GM23338 (cell line): ENCODE data around the gene DTX1. TPM values are rescaled to one million over a fixed set of nuclear protein-coding genes. Genes with fewer than 3 reads are reported as not detected.

Experiments
- ATAC-seq: fragments of 200-7000 bp; cut with Tn5 transposase; 3 replicates; pipeline ENCODE4 v1.9.1; 2020
- DNase-seq: peaks from one replicate; pipeline ENCODE4 v3.0.0-alpha.2; 2015; ENCODE audit warnings: low spot score
- H2AFZ ChIP-seq: fragments of 200-600 bp; sonication (generic); 2 replicates; pipeline ENCODE4 v1.8.0; 2016; ENCODE audit warnings: antibody characterized with exemption, mild to moderate bottlenecking, moderate library complexity
- H3F3A ChIP-seq: fragments of 200-600 bp; sonication (generic); replicated peaks from 2 replicates; pipeline ENCODE4 v1.8.0; 2017; ENCODE audit warnings: antibody characterized with exemption, mixed run types, low read depth
- H3K27ac ChIP-seq: fragments of 200-600 bp; sonication (generic); 2 replicates; pipeline ENCODE4 v1.6.1; 2016; ENCODE audit warnings: low read depth
- H3K27me3 ChIP-seq: fragments of 200-600 bp; sonication (generic); 2 replicates; pipeline ENCODE4 v1.8.0; 2016; ENCODE audit warnings: mild to moderate bottlenecking, mixed run types, moderate library complexity; ENCODE audit not compliant: insufficient read depth
- H3K36me3 ChIP-seq: fragments of 200-600 bp; sonication (generic); 2 replicates; pipeline ENCODE4 v1.8.0; 2016; ENCODE audit warnings: mild to moderate bottlenecking; ENCODE audit not compliant: insufficient read depth
- H3K4me1 ChIP-seq: fragments of 200-600 bp; sonication (generic); 2 replicates; pipeline ENCODE4 v1.8.0; 2016; ENCODE audit warnings: mild to moderate bottlenecking, moderate library complexity; ENCODE audit not compliant: insufficient read depth
- H3K4me2 ChIP-seq: fragments of 200-600 bp; sonication (generic); 2 replicates; pipeline ENCODE4 v1.7.1; 2017; ENCODE audit warnings: mixed run types
- H3K4me3 ChIP-seq: fragments of 200-600 bp; sonication (generic); 2 replicates; pipeline ENCODE4 v1.6.1; 2016; ENCODE audit warnings: mixed run types
- H3K79me2 ChIP-seq: fragments of 200-600 bp; sonication (generic); replicated peaks from 2 replicates; pipeline ENCODE4 v1.8.0; 2017; ENCODE audit warnings: mild to moderate bottlenecking; ENCODE audit not compliant: insufficient read depth
- H3K9me2 ChIP-seq: fragments of 200-600 bp; sonication (generic); 2 replicates; pipeline ENCODE4 v1.8.0; 2017; ENCODE audit not compliant: insufficient read depth
- H4K20me1 ChIP-seq: fragments of 200-600 bp; sonication (generic); replicated peaks from 2 replicates; pipeline ENCODE4 v1.8.0; 2017; ENCODE audit warnings: mild to moderate bottlenecking; ENCODE audit not compliant: insufficient read depth
- H3K27ac Mint-ChIP-seq: 2 replicates; pipeline ENCODE4 v1.8.0; 2020; ENCODE audit warnings: inconsistent platforms, mild to moderate bottlenecking, moderate library complexity, mixed read lengths
- H3K27me3 Mint-ChIP-seq: 3 replicates; pipeline ENCODE4 v1.8.0; 2022; ENCODE audit warnings: low read depth, mild to moderate bottlenecking, moderate library complexity, mixed read lengths, inconsistent platforms; ENCODE audit not compliant: insufficient read depth, poor library complexity
- H3K36me3 Mint-ChIP-seq: 3 replicates; pipeline ENCODE4 v1.8.0; 2021; ENCODE audit warnings: low read depth, mild to moderate bottlenecking, inconsistent platforms, moderate library complexity, mixed read lengths
- H3K4me1 Mint-ChIP-seq: 3 replicates; pipeline ENCODE4 v1.8.0; 2020; ENCODE audit warnings: mild to moderate bottlenecking, inconsistent platforms, mixed read lengths
- H3K4me3 Mint-ChIP-seq: 3 replicates; pipeline ENCODE4 v1.8.0; 2021; ENCODE audit warnings: moderate library complexity, mild to moderate bottlenecking, inconsistent platforms, mixed read lengths
- H3K9me3 Mint-ChIP-seq: 3 replicates; pipeline ENCODE4 v1.8.0; 2020; ENCODE audit warnings: moderate library complexity, mild to moderate bottlenecking, inconsistent platforms, mixed read lengths
- EZH2 ChIP-seq: fragments of 200-600 bp; sonication (generic); IDR thresholded peaks from one replicate; pipeline ENCODE4 v1.8.0; 2017; ENCODE audit warnings: antibody characterized with exemption, mild to moderate bottlenecking, low read depth; ENCODE audit not compliant: unreplicated experiment
- EZH2phosphoT487 ChIP-seq: fragments of 200-600 bp; sonication (generic); IDR thresholded peaks from one replicate; pipeline ENCODE4 v1.8.1; 2018; ENCODE audit warnings: antibody characterized with exemption; ENCODE audit not compliant: unreplicated experiment
- JUNB ChIP-seq: IDR thresholded peaks from one replicate; pipeline ENCODE4 v1.6.1; 2016; ENCODE audit warnings: antibody characterized with exemption; ENCODE audit not compliant: unreplicated experiment
- NANOG ChIP-seq: IDR thresholded peaks from 2 replicates; pipeline ENCODE4 v1.6.1; 2016; ENCODE audit warnings: antibody characterized with exemption, borderline replicate concordance
- POLR2AphosphoS5 ChIP-seq: IDR thresholded peaks from 2 replicates; pipeline ENCODE4 v1.6.1; 2016; ENCODE audit warnings: antibody characterized with exemption, low read depth
- STAT1 ChIP-seq: IDR thresholded peaks from one replicate; pipeline ENCODE4 v1.6.1; 2016; ENCODE audit warnings: antibody characterized with exemption; ENCODE audit not compliant: unreplicated experiment
- ZNF114 ChIP-seq: fragments of 250-450 bp; sonication (Bioruptor Pico); IDR thresholded peaks from 2 replicates; pipeline ENCODE4 v1.5.0; 2020; ENCODE audit warnings: mild to moderate bottlenecking, moderate library complexity
- polyA plus RNA-seq: library from polyadenylated mRNA; unstranded; fragments of >200 nt; fragmentation: Nextera tagmentation; extraction: Ambion mirVana; gene quantifications from 2 replicates; pipeline ENCODE4 v1.2.1, GENCODE V29; 2016
- total RNA-seq: library from RNA; depleted of rRNA; stranded (reverse); fragments of >200 nt; shearing (Covaris generic); gene quantifications from 2 replicates; pipeline ENCODE4 v1.2.3, GENCODE V29; 2014
- TF ChIP-seq, protein P1 (sequence below): IDR thresholded peaks from one replicate; pipeline ENCODE4 v1.6.1; 2018; ENCODE audit warnings: antibody characterized with exemption; ENCODE audit not compliant: unreplicated experiment
- TF ChIP-seq, protein P2 (sequence below), 2 experiments: fragments of 200-600 bp in 1 of 2; sonication (generic) in 1 of 2; conservative IDR thresholded peaks; 2 replicates each; pipeline versions ENCODE4 v1.5.1 to v1.6.1; 2016 to 2017; ENCODE audit warnings: antibody characterized with exemption in 2 of 2, low read depth in 2 of 2, mild to moderate bottlenecking in 2 of 2, moderate library complexity in 1 of 2
- TF ChIP-seq, protein P3 (sequence below): fragments of 250-450 bp; sonication (Bioruptor Pico); IDR thresholded peaks from 2 replicates; pipeline ENCODE4 v1.5.0; 2020; ENCODE audit warnings: mild to moderate bottlenecking, moderate library complexity

The DTX1 gene
- total and polyA plus RNA-seq, 2 experiments from 2014 or later: 1.6 to 9.0 TPM

DNA sequence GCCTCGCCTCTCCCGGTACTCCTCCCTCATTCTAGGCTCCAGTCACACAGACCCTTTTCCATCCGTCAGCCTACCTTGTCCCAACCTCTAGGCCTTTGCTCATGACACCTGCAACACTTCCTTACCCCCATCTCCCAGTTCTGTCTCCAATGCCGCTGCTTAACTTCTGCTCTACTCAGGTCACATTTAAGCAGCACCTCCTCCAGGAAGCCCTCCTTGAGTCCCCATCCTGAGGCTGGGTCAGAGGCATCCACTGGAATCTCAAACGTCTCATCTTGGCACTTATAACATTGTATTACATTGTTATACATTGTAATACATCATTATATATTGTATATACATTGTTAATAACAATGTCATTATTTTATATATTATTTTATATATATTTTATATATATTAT lies 46.3 kb downstream of the DTX1 start (continued):
- TF ChIP-seq EZH2: no peak
- TF ChIP-seq EZH2phosphoT487: no peak
- no peak for TF ChIP-seq JUNB
- TF ChIP-seq ZNF114 (CRISPR knock-in tag): no peak
- TF ChIP-seq NANOG: no peak
- TF ChIP-seq STAT1: no peak
- TF ChIP-seq, protein P1, sequence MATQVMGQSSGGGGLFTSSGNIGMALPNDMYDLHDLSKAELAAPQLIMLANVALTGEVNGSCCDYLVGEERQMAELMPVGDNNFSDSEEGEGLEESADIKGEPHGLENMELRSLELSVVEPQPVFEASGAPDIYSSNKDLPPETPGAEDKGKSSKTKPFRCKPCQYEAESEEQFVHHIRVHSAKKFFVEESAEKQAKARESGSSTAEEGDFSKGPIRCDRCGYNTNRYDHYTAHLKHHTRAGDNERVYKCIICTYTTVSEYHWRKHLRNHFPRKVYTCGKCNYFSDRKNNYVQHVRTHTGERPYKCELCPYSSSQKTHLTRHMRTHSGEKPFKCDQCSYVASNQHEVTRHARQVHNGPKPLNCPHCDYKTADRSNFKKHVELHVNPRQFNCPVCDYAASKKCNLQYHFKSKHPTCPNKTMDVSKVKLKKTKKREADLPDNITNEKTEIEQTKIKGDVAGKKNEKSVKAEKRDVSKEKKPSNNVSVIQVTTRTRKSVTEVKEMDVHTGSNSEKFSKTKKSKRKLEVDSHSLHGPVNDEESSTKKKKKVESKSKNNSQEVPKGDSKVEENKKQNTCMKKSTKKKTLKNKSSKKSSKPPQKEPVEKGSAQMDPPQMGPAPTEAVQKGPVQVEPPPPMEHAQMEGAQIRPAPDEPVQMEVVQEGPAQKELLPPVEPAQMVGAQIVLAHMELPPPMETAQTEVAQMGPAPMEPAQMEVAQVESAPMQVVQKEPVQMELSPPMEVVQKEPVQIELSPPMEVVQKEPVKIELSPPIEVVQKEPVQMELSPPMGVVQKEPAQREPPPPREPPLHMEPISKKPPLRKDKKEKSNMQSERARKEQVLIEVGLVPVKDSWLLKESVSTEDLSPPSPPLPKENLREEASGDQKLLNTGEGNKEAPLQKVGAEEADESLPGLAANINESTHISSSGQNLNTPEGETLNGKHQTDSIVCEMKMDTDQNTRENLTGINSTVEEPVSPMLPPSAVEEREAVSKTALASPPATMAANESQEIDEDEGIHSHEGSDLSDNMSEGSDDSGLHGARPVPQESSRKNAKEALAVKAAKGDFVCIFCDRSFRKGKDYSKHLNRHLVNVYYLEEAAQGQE: no peak
- TF ChIP-seq, protein P2, sequence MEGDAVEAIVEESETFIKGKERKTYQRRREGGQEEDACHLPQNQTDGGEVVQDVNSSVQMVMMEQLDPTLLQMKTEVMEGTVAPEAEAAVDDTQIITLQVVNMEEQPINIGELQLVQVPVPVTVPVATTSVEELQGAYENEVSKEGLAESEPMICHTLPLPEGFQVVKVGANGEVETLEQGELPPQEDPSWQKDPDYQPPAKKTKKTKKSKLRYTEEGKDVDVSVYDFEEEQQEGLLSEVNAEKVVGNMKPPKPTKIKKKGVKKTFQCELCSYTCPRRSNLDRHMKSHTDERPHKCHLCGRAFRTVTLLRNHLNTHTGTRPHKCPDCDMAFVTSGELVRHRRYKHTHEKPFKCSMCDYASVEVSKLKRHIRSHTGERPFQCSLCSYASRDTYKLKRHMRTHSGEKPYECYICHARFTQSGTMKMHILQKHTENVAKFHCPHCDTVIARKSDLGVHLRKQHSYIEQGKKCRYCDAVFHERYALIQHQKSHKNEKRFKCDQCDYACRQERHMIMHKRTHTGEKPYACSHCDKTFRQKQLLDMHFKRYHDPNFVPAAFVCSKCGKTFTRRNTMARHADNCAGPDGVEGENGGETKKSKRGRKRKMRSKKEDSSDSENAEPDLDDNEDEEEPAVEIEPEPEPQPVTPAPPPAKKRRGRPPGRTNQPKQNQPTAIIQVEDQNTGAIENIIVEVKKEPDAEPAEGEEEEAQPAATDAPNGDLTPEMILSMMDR (conservative IDR thresholded peaks at IDR 0.05; ENCODE audit: low read depth in 2 of 2): no peak

DNA sequence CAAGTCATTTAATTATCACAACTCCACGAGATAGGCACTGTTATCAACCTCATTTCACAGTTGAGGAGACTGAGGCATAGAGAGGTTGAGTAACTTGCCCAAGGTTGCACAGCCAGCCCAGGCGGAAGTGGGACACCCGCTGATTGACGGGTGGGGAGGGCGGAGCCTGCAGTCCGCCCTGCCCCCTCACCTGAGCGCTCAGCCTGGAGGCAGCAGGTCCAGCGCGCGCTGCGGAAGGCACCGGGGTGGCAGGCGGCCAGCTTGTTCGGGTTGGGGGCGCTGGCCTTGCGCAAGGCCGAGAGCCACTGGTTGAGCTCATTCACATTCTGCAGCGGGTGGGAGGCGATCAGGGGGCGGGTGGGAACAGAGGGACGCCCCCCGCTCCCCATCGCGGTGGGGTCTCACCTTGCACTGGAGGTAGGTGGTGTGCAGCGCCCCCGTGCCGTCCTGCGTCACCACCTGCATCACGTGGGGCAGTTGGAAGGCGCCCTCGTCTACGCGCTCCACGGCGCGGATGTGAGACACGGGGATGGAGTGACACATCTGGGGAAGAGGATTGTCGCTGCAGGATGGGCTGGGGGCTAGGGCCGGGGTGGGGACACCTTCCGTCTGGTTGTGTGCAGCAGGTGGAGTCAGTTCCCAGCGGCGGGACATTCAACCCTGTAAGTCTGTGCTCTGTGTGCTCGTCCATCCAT lies 47.4 kb downstream of the DTX1 start:
- Mint-ChIP-seq H3K9me3 (no peaks in the 10 kb centered on the region), H3K4me1 (no peaks in the 10 kb centered on the region; the same call in 2 of the 3 replicates), H3K27ac (no peak overlapping the region; the same call in 1 of the 2 replicates), H3K36me3 (peaks cover 3% of the 10 kb centered on the region; the same call in 1 of the 3 replicates), H3K4me3 (peak overlapping the region; percentile 78), H3K27me3 (peaks cover 10% of the 10 kb centered on the region)
- DNase-seq (peak; percentile 89), ATAC-seq (peak; percentile 95)
- no peaks in the 10 kb centered on the region for H3K4me1 ChIP-seq
- H4K20me1 ChIP-seq: no peaks in the 10 kb centered on the region
- no peaks in the 10 kb centered on the region for H3K9me2 ChIP-seq
- H3K27ac ChIP-seq: no peak overlapping the region
- peak overlapping the region; percentile 86 for H3K4me2 ChIP-seq
- no peaks in the 10 kb centered on the region for H3F3A ChIP-seq
- H3K4me3 ChIP-seq: peak overlapping the region; percentile 71
- no peaks in the 10 kb centered on the region for H3K27me3 ChIP-seq
- H3K79me2 ChIP-seq: no peaks in the 10 kb centered on the region
- H2AFZ ChIP-seq: peak overlapping the region; percentile 88
- H3K36me3 ChIP-seq: no peaks in the 10 kb centered on the region
- TF ChIP-seq STAT1 (no peak), ZNF114 (CRISPR knock-in tag) (no peak), NANOG (no peak), EZH2 (no peak), POLR2AphosphoS5 (peak; percentile 96), EZH2phosphoT487 (no peak)
- TF ChIP-seq, protein P3, sequence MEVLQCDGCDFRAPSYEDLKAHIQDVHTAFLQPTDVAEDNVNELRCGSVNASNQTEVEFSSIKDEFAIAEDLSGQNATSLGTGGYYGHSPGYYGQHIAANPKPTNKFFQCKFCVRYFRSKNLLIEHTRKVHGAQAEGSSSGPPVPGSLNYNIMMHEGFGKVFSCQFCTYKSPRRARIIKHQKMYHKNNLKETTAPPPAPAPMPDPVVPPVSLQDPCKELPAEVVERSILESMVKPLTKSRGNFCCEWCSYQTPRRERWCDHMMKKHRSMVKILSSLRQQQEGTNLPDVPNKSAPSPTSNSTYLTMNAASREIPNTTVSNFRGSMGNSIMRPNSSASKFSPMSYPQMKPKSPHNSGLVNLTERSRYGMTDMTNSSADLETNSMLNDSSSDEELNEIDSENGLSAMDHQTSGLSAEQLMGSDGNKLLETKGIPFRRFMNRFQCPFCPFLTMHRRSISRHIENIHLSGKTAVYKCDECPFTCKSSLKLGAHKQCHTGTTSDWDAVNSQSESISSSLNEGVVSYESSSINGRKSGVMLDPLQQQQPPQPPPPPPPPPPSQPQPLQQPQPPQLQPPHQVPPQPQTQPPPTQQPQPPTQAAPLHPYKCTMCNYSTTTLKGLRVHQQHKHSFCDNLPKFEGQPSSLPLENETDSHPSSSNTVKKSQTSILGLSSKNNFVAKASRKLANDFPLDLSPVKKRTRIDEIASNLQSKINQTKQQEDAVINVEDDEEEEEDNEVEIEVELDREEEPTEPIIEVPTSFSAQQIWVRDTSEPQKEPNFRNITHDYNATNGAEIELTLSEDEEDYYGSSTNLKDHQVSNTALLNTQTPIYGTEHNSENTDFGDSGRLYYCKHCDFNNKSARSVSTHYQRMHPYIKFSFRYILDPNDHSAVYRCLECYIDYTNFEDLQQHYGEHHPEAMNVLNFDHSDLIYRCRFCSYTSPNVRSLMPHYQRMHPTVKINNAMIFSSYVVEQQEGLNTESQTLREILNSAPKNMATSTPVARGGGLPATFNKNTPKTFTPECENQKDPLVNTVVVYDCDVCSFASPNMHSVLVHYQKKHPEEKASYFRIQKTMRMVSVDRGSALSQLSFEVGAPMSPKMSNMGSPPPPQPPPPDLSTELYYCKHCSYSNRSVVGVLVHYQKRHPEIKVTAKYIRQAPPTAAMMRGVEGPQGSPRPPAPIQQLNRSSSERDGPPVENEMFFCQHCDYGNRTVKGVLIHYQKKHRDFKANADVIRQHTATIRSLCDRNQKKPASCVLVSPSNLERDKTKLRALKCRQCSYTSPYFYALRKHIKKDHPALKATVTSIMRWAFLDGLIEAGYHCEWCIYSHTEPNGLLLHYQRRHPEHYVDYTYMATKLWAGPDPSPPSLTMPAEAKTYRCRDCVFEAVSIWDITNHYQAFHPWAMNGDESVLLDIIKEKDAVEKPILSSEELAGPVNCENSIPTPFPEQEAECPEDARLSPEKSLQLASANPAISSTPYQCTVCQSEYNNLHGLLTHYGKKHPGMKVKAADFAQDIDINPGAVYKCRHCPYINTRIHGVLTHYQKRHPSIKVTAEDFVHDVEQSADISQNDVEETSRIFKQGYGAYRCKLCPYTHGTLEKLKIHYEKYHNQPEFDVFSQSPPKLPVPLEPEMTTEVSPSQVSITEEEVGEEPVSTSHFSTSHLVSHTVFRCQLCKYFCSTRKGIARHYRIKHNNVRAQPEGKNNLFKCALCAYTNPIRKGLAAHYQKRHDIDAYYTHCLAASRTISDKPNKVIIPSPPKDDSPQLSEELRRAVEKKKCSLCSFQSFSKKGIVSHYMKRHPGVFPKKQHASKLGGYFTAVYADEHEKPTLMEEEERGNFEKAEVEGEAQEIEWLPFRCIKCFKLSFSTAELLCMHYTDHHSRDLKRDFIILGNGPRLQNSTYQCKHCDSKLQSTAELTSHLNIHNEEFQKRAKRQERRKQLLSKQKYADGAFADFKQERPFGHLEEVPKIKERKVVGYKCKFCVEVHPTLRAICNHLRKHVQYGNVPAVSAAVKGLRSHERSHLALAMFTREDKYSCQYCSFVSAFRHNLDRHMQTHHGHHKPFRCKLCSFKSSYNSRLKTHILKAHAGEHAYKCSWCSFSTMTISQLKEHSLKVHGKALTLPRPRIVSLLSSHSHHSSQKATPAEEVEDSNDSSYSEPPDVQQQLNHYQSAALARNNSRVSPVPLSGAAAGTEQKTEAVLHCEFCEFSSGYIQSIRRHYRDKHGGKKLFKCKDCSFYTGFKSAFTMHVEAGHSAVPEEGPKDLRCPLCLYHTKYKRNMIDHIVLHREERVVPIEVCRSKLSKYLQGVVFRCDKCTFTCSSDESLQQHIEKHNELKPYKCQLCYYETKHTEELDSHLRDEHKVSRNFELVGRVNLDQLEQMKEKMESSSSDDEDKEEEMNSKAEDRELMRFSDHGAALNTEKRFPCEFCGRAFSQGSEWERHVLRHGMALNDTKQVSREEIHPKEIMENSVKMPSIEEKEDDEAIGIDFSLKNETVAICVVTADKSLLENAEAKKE: no peak
- TF ChIP-seq, protein P2 (conservative IDR thresholded peaks at IDR 0.05; ENCODE audit: low read depth in 2 of 2): peak in 1 of 2 experiments; percentile 45; a peak in 3 of 4 replicates
